ENCODE measurements around the gene RPS6KA6.
"Not testable (repeated sequence)": the region's sequence is repeated elsewhere in the genome, so short reads cannot be mapped to it uniquely, and the experiment has no call there.

RPS6KA6 gene

DNA sequence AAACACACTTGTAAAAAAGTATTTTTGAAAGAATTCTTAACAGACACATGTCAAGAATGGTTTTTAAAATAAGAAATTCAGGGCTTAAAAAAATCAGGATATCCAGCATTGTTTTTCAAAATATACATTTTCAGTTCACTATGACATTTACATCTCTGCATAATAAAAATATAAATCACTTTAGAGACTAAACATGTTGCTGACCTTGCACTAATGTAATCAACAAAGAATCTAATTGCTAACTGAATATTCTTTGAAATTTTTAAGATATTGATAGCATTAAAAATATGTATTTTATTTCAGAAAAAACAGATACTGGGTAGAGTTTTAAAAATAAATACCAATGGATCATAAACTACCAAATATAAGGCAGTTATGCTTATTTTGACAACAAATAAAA lies 26.4 kb downstream of the RPS6KA6 start:
- no peak for DNase-seq

- DNase-seq = no peak
Observed at GRCh38 chrX:84160736-84161135, 27.3 kb downstream of the RPS6KA6 start.

DNA sequence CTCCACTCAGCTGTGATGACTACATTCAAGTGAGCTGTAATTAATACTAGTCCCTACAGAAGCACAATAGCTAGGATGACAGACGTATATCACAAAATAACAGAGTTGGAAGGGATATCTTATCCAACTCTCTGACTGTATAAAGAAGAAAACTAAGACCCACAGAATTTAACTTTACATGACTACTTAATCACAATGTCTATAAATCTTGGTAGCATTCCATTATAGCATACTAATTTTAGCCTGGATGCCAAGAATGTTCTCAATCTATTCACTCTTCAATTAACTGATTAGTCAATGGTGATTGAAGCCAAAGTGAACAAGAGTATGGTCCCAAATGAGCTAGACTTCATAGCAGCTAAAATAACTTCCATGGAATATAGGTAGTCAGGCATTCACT lies 31.2 kb downstream of the RPS6KA6 start:
- no peak for DNase-seq

- no peak for DNase-seq
Observed at GRCh38 chrX:84155938-84156337, 32.1 kb downstream of the RPS6KA6 start.

GRCh38 chrX:84153538-84153937 lies 34.5 kb downstream of the RPS6KA6 start:
- DNase-seq = no peak

- DNase-seq = no peak
Observed at GRCh38 chrX:84144991-84145390, 43.0 kb downstream of the RPS6KA6 start.

GRCh38 chrX:84144281-84144680 lies 43.7 kb downstream of the RPS6KA6 start:
- DNase-seq = no peak

DNA sequence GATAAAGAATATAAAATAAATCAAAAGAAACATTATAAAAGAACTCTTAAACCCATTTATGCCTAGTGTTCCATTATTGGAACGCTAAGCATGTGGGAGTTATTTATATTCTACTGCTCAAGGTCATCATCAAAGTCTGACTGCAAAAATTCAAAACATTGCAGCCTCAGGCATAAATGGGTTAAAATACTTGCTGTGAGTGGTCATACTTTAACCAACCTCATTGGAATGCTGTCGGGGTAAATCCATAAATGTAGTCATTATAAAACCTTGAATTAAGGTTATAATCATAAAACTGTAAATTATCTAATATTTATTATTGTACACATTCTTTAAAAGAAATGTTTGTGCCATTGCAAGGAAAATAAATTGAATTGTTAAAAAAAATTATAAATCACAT lies 55.0 kb downstream of the RPS6KA6 start:
- no peak for DNase-seq

GRCh38 chrX:84123585-84123984 lies 64.4 kb downstream of the RPS6KA6 start:
- no peak for DNase-seq

DNA sequence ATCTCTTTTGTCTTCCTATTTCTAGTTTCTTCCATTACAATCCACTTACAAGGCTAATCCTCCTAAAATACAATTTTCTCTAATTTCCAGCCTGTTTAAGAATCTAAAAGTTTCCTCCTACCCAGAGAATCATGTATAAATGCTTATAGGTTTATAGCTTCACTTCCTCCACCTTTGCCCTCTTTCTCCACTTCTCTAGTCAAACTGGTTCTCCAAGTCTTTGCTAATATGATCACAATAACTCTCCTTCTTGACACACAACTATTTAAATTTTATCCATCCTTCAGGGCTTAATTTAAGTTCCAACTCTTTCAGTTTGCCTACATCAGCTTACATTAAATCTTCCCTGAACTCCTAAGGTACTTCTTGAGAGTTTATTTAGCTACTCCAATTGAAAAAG lies 69.2 kb downstream of the RPS6KA6 start:
- DNase-seq = no peak

DNA sequence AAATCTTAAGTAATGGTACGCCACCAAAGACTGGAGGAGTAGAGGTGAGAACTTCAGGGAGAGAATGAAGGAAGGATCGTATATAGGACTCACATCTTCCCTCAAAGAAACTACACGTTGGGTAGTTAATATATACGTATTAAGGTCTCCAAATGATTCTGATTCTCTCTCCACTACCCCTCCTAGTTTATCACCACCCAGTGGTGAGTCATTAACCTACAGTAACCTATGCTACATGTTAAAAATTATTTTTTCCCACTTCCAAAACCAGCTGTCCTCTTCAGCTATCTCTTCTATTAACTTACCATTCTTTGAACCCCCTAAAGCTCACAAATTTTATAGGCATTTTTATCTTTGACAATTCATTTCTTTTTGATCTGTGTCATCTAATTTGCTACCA lies 69.7 kb downstream of the RPS6KA6 start:
- DNase-seq = no peak

DNA sequence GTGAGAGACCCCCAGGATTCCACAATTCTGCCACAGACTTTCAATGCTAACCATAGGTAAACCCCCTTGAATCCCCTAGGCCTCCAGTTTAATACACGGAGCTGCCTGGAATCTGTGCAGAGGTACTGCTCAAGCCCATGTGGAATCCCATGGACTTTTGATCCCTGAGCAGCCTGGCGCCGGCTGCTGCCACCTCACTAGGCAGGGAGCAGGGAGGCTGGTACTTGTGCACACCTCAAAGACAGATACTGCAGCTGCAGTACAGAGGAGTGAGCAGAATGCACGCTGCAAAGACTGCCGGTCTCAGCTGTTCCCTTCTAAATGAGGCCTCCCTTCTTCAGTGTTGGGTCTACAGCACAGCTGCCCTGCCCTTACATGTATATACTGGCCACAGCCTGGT lies 79.4 kb downstream of the RPS6KA6 start:
- no peak for DNase-seq

- DNase-seq = no peak
Observed at GRCh38 chrX:84099120-84099519, 88.9 kb downstream of the RPS6KA6 start.

GRCh38 chrX:84079479-84080197 lies 108.4 kb downstream of the RPS6KA6 start:
- not testable (repeated sequence) for DNase-seq

DNA sequence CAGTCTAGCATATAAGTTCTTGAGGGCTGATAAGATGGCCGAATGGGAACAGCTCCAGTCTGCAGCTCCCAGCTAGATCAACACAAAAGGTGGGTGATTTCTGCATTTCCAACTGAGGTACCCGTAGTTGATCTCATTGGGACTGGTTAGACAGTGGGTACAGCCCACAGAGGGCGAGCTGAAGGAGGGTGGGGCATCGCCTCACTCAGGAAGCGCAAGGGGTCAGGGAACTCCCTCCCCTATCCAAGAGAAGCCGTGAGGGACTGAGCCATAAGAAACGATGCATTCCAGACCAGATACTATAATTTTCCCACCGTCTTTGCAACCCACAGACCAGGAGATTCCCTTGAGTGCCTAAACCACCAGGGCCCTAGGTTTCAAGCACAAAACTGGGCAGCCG lies 109.0 kb downstream of the RPS6KA6 start:
- DNase-seq = no peak

GRCh38 chrX:84064814-84065213 lies 123.2 kb downstream of the RPS6KA6 start:
- DNase-seq = no peak

DNA sequence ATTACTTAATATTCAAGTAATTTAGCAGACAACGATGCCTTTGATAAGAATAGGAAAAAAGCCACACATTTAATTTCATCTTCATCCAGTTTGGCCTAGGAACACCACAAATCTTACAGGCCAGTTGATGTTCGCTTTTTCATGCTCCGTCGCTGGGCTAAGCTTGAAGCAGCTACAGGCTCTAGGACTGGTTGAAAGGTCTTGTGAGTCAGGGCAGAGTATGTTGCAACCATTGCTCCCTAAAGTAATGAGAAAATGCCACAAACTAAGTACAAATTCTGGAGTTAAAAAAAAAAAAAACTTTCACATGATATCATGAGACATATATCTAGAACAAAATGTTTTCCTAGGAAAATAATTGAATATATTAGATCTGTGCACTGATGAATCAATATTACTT lies 123.8 kb downstream of the RPS6KA6 start:
- no peak for DNase-seq

DNA sequence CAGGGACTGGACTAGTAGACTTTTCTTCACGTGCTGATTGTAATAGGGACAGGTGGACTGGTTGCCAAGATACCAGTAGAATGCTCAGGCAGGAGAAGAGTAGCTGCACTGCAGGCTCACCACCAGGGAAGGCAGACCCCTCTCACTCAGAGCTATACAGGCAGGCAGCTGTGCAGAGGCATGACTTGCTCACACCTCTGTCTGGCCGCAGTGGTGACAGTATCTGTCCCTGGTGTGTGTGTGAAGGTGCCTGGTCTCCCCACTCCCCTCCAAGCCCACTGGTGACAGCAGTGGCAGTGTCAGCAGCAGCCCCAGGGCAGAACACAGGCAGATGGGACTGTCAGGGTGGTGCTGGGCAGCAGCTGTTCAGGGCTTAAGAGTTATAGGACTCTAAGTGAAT lies 140.7 kb downstream of the RPS6KA6 start:
- peak; percentile 6 for DNase-seq

GRCh38 chrX:84046403-84046984 lies 141.5 kb downstream of the RPS6KA6 start:
- peak; percentile 48 for DNase-seq

DNA sequence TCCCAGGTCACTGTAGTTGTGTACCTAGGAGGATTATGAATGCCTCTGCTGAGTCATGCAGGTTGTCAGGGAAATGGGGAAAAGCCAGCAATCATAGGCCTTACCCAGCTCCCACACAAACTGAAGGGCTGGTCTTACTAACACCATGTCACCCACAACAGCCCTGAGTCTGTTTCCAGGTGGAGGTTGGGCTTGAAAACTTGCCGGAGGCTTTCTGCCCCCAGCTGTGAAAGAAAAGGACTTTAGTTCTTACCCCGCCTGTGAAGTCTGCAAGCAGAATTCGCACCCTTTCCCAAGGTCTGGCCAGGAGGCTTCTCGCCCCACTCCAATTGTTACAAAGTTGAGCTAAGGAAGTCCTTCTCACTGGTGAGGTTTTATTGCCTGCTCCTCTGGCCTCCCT lies 143.9 kb downstream of the RPS6KA6 start:
- DNase-seq = no peak

Measured in NCI-H748 treated with DMSO at 0.1 percent for 48 hours (cell line).